ENCODE data around the gene DAPK1.

GRCh38 chr9:87646546-87646945 is 148.9 kb downstream of the DAPK1 start:
- TF ChIP-seq CTCF (IDR thresholded peaks at IDR 0.05) (no peak), EZH2 (IDR thresholded peaks at IDR 0.05; ENCODE audit: borderline replicate concordance, insufficient read depth, low read depth, low read length, poor library complexity, severe bottlenecking) (no peak)
